K562 (cell line): ENCODE results near the gene TWSG1. TPM values are rescaled to one million over a fixed set of nuclear protein-coding genes. Genes with fewer than 3 reads are reported as not detected.
A peak's percentile ranks its signal among the peaks of the same experiment; 100 is the strongest.

Experiments used
- ATAC-seq: fragments of 200-7000 bp; cut with Tn5 transposase; 3 replicates; pipeline ENCODE4 v1.9.1; 2020; ENCODE audit warnings: moderate library complexity
- BruUV-seq: library from RNA; stranded (reverse); fragments of 400-500 nt; replicated peaks from 2 replicates; lab custom pipeline; 2021; lab: Mats Ljungman, UMichigan
- CTCF ChIA-PET: fragments of 300-600 bp; formaldehyde crosslinking; extraction: SDS; loops from one replicate; lab custom pipeline; 2021; ENCODE audit warnings: low intra/inter-chr PET ratio; lab: Yijun Ruan, JAX
- POLR2A ChIA-PET: fragments of 300-600, 350-650 bp; sonication (Branson Sonifier 250); formaldehyde crosslinking; extraction: SDS; loops from one replicate; lab custom pipeline; 2021; ENCODE audit warnings: antibody characterized with exemption, inconsistent platforms; lab: Yijun Ruan, JAX
- DNase-seq, 4 experiments: peaks; one replicate each; pipeline versions ENCODE4 v3.0.0 to v3.0.0-alpha.2; 2011 to 2018; ENCODE audit warnings: low spot score in 3 of 4, mixed read lengths in 3 of 4; ENCODE audit errors: extremely low read depth in 1 of 4
- FAIRE-seq: peaks from 2 replicates; lab custom pipeline; 2011; peaks lifted over from hg19 to GRCh38; lab: Jason Lieb, UNC
- H2AFZ ChIP-seq: 2 replicates; pipeline ENCODE4 v1.6.0; 2011; ENCODE audit warnings: low read depth, low read length, control low read depth, inconsistent platforms
- H3K27ac ChIP-seq: fragments of 200-600 bp; 3 replicates; pipeline ENCODE4 v1.8.0; 2011; ENCODE audit warnings: low read depth, mild to moderate bottlenecking, control low read depth, inconsistent platforms, low read length, moderate library complexity, mixed read lengths; ENCODE audit errors: extremely low read depth
- H3K27me3 ChIP-seq, 2 experiments: fragments of 300-600 bp in 1 of 2; 2 replicates in 1 of 2; 3 replicates in 1 of 2; pipeline versions ENCODE4 v1.6.0 to v1.8.0; 2011; ENCODE audit warnings: inconsistent platforms in 2 of 2, low read length in 2 of 2, mild to moderate bottlenecking in 1 of 2, mixed read lengths in 1 of 2, moderate library complexity in 1 of 2; ENCODE audit not compliant: control insufficient read depth in 2 of 2, insufficient read depth in 2 of 2
- H3K36me3 ChIP-seq: fragments of 300-600 bp; 3 replicates; pipeline ENCODE4 v1.8.0; 2011; ENCODE audit warnings: mild to moderate bottlenecking, low read length, inconsistent platforms; ENCODE audit not compliant: control insufficient read depth, insufficient read depth
- H3K4me1 ChIP-seq, 2 experiments: fragments of 200-600 bp in 1 of 2; replicated peaks in 1 of 2; 2 replicates in 1 of 2; 3 replicates in 1 of 2; pipeline versions ENCODE4 v1.5.1 to v1.8.0; 2011; ENCODE audit warnings: inconsistent platforms in 2 of 2, low read length in 2 of 2, mild to moderate bottlenecking in 1 of 2, mixed read lengths in 1 of 2, moderate library complexity in 1 of 2; ENCODE audit not compliant: control insufficient read depth in 2 of 2, insufficient read depth in 2 of 2
- H3K4me2 ChIP-seq: 2 replicates; pipeline ENCODE4 v1.6.1; 2011; ENCODE audit warnings: low read length, control low read depth, inconsistent platforms, mixed read lengths; ENCODE audit not compliant: insufficient read depth
- H3K4me3 ChIP-seq: fragments of 200-600 bp; sonication (generic), shearing (Covaris generic); 2 replicates; pipeline ENCODE4 v1.5.1; 2016; ENCODE audit warnings: control low read depth, inconsistent platforms
- H3K79me2 ChIP-seq: fragments of 200-600 bp; 3 replicates; pipeline ENCODE4 v1.8.0; 2011; ENCODE audit warnings: low read length, inconsistent platforms; ENCODE audit not compliant: control insufficient read depth, insufficient read depth
- H3K9ac ChIP-seq, 2 experiments: 2 replicates each; pipeline versions ENCODE4 v1.6.0 to v1.6.1; 2011; ENCODE audit warnings: low read depth in 2 of 2, low read length in 2 of 2, control low read depth in 1 of 2, inconsistent platforms in 1 of 2, mild to moderate bottlenecking in 1 of 2, mixed read lengths in 1 of 2; ENCODE audit not compliant: insufficient read depth in 1 of 2
- H3K9me1 ChIP-seq: one replicate; pipeline ENCODE4 v1.6.0; 2011; ENCODE audit warnings: inconsistent platforms, mild to moderate bottlenecking, low read length, moderate library complexity; ENCODE audit not compliant: control insufficient read depth, insufficient read depth
- H3K9me3 ChIP-seq: replicated peaks from 2 replicates; pipeline ENCODE4 v1.5.1; 2011; ENCODE audit warnings: low read depth, low read length, inconsistent platforms; ENCODE audit not compliant: control insufficient read depth, insufficient read depth
- H4K20me1 ChIP-seq: replicated peaks from 2 replicates; pipeline ENCODE4 v1.6.1; 2011; ENCODE audit warnings: low read length, inconsistent platforms, mixed read lengths; ENCODE audit not compliant: control insufficient read depth, insufficient read depth
- KAT7 ChIP-seq: sonication (generic); formaldehyde crosslinking; IDR thresholded peaks from 2 replicates; pipeline ENCODE4 v1.8.0; 2022; ENCODE audit warnings: missing genetic modification reagents, mild to moderate bottlenecking, borderline replicate concordance
- NR1H2 ChIP-seq: sonication (generic); formaldehyde crosslinking; IDR thresholded peaks from 2 replicates; pipeline ENCODE4 v1.4.0; 2020; ENCODE audit warnings: mild to moderate bottlenecking, missing genetic modification reagents
- POLR2AphosphoS5 ChIP-seq: IDR thresholded peaks from 2 replicates; pipeline ENCODE4 v1.6.1; 2011; ENCODE audit warnings: mild to moderate bottlenecking, low read depth, low read length, moderate library complexity; ENCODE audit not compliant: control insufficient read depth, insufficient read depth
- STAT5B ChIP-seq: fragments of 250-450 bp; sonication (Bioruptor Pico); IDR thresholded peaks from 2 replicates; pipeline ENCODE4 v1.8.0; 2021; ENCODE audit warnings: mild to moderate bottlenecking, inconsistent platforms
- ZBTB1 ChIP-seq: sonication (generic); formaldehyde crosslinking; IDR thresholded peaks from 2 replicates; pipeline ENCODE4 v1.8.1; 2023; ENCODE audit warnings: missing genetic modification reagents, low read depth, mild to moderate bottlenecking, borderline replicate concordance
- WGBS: fragments of 100-300 bp; shearing (Covaris generic); methylation state at CpG from one replicate; pipeline ENCODE4 v1.1.6; 2016; ENCODE audit warnings: low coverage, mixed read lengths; ENCODE audit not compliant: insufficient coverage; ENCODE audit errors: missing lambda C conversion rate; 5-methylcytosine and 5-hydroxymethylcytosine counted together
- in situ Hi-C: fragments of 300-500 bp; cut with MboI; formaldehyde crosslinking; loops from 4 replicates; pipeline ENCODE4 v1.15.0; 2018; ENCODE audit warnings: inconsistent platforms, mixed read lengths
- intact Hi-C: fragments of 100-400 bp; cut with micrococcal nuclease; formaldehyde crosslinking; loops from 2 replicates; pipeline ENCODE4 v1.14.2; 2022
- polyA plus RNA-seq, 8 experiments: library from polyadenylated mRNA; depleted of rRNA in 4 of 8; stranded (reverse) in 5 of 8; unstranded in 3 of 8; fragments of >200 nt; fragmentation: Nextera tagmentation in 2 of 8; fragmentation: Illumina TruSeq in 1 of 8; extraction: Ambion mirVana in 2 of 8; extraction: Trizol in 1 of 8; gene quantifications; 2 replicates each; pipeline versions ENCODE4 v1.2.1 to v1.2.3, GENCODE V29; 2011 to 2014; ENCODE audit warnings: inconsistent platforms in 1 of 8, missing spikeins in 1 of 8
- total RNA-seq, 7 experiments: library from RNA; depleted of rRNA in 6 of 7; stranded (reverse); fragments of >200 nt in 6 of 7; fragmentation: Illumina TruSeq in 2 of 7; extraction: Trizol in 2 of 7; gene quantifications; 2 replicates each; pipeline versions ENCODE4 v1.2.1 to v1.2.3, GENCODE V29; 2011 to 2021; ENCODE audit warnings: low replicate concordance in 1 of 7
- TF ChIP-seq, protein P1 (sequence below): fragments of 250-450 bp; sonication (Bioruptor Pico); IDR thresholded peaks from 2 replicates; pipeline ENCODE4 v1.5.0; 2021; ENCODE audit warnings: mild to moderate bottlenecking, borderline replicate concordance
- TF ChIP-seq, protein P2 (sequence below): fragments of 450-650 bp; conservative IDR thresholded peaks from 2 replicates; pipeline ENCODE4 v1.6.1; 2016; ENCODE audit warnings: missing genetic modification characterization, low read depth, mild to moderate bottlenecking, control low read depth, missing compliant biosample characterization
- TF ChIP-seq, protein P3 (sequence below): fragments of 150-350 bp; conservative IDR thresholded peaks from 2 replicates; pipeline ENCODE4 v1.6.1; 2014; ENCODE audit warnings: low read length
- TF ChIP-seq, protein P4 (sequence below), 3 experiments: IDR thresholded peaks in 2 of 3; conservative IDR thresholded peaks in 1 of 3; 2 replicates each; pipeline ENCODE4 v1.5.1; 2011 to 2012; ENCODE audit warnings: low read length in 3 of 3, mild to moderate bottlenecking in 3 of 3, control low read depth in 2 of 3, improper control_type of control experiment in 1 of 3, inconsistent platforms in 1 of 3, low read depth in 1 of 3, mixed read lengths in 1 of 3, moderate library complexity in 1 of 3; ENCODE audit not compliant: insufficient read depth in 2 of 3

TWSG1 gene
- total and polyA plus RNA-seq, 9 of the 15 experiments (the other 6 are each of a cell fraction or from before 2014, with no cell fraction given), result 10.4 to 37.2 (median 25.1) TPM

DNA sequence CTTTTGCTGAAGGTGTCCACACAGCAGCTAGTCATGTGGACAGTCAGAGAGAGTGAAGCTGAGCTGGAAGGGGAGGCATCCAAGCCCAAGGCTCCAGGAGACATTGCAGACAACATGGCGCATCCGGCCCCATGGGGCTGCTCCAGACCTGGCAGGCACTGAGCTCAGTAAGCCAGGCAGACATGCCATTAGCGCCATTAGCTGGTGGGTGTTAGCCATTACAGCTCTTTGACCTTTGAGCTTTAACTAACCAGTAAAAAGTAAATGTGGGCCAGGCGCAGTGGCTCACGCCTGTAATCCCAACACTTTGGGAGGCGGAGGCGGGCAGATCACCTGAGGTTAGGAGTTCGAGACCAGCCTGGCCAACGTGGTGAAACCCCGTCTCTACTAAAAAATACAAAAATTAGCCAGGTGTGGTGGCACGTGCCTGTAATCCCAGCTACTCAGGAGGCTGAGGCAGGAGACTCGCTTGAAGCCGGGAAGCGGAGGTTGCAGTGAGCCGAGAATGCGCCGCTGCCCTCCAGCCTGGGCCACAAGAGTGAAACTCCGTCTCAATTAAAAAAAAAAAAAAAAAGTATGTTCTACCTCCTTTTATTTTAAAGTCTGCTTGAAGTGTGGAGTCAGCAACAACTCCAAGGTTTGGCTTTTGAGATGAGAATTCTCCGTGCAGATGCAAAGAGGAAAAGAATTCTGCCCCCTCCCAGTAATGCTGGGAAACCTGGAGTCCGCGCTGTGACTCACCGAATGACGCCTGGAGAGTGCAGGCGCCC is 69.4 kb downstream of the TWSG1 start:
- no peaks in the 10 kb centered on the region for H3K9me1 ChIP-seq
- intact Hi-C loops, result loop anchor here (2.0 kb wide), 1 partner anchor 71 kb away; the partner anchor contains the start of gene RALBP1
- peak overlapping the region; percentile 86 for H3K4me2 ChIP-seq
- peak overlapping the region; percentile 60 to 79 for H3K9ac ChIP-seq
- peaks cover 21% of the 10 kb centered on the region in 2 experiments; a peak in 4 of 5 replicates for H3K4me1 ChIP-seq
- peak overlapping the region; percentile 89 for H3K27ac ChIP-seq
- ChIA-PET POLR2A (interaction anchor here (0.6 to 3.0 kb wide), 4 partner anchors 12 to 443 kb away, joined by 3 to 13 read pairs (median 4); no protein-coding TSS in a partner anchor), CTCF (no interaction called here)
- DNase-seq (peak in 2 of 4 experiments; percentile 42 to 59), ATAC-seq (peak; percentile 58), FAIRE-seq (no peak)
- H3K36me3 ChIP-seq, result peaks cover 8% of the 10 kb centered on the region; the same call in 1 of the 3 replicates
- TSS peak; percentile 81 for BruUV-seq
- no peaks in the 10 kb centered on the region for H3K79me2 ChIP-seq
- H3K9me3 ChIP-seq, result no peaks in the 10 kb centered on the region; the same call in 1 of the 2 replicates
- WGBS, result 64% methylated on average over 24 of the region's 24 CpGs
- peak overlapping the region; percentile 22; the same call in 1 of the 2 replicates for H3K4me3 ChIP-seq
- H3K27me3 ChIP-seq, result no peaks in the 10 kb centered on the region
- H2AFZ ChIP-seq, result peak overlapping the region; percentile 98
- in situ Hi-C loops, result no loop called here
- H4K20me1 ChIP-seq, result no peaks in the 10 kb centered on the region
- TF ChIP-seq, protein P1, sequence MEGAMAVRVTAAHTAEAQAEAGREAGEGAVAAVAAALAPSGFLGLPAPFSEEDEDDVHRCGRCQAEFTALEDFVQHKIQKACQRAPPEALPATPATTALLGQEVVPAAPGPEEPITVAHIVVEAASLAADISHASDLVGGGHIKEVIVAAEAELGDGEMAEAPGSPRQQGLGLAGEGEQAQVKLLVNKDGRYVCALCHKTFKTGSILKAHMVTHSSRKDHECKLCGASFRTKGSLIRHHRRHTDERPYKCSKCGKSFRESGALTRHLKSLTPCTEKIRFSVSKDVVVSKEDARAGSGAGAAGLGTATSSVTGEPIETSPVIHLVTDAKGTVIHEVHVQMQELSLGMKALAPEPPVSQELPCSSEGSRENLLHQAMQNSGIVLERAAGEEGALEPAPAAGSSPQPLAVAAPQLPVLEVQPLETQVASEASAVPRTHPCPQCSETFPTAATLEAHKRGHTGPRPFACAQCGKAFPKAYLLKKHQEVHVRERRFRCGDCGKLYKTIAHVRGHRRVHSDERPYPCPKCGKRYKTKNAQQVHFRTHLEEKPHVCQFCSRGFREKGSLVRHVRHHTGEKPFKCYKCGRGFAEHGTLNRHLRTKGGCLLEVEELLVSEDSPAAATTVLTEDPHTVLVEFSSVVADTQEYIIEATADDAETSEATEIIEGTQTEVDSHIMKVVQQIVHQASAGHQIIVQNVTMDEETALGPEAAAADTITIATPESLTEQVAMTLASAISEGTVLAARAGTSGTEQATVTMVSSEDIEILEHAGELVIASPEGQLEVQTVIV (CRISPR knock-in tag), result no peak
- no peak for TF ChIP-seq ZBTB1 (CRISPR knock-in tag)
- TF ChIP-seq KAT7 (CRISPR knock-in tag), result no peak
- TF ChIP-seq POLR2AphosphoS5, result no peak
- TF ChIP-seq, protein P2, sequence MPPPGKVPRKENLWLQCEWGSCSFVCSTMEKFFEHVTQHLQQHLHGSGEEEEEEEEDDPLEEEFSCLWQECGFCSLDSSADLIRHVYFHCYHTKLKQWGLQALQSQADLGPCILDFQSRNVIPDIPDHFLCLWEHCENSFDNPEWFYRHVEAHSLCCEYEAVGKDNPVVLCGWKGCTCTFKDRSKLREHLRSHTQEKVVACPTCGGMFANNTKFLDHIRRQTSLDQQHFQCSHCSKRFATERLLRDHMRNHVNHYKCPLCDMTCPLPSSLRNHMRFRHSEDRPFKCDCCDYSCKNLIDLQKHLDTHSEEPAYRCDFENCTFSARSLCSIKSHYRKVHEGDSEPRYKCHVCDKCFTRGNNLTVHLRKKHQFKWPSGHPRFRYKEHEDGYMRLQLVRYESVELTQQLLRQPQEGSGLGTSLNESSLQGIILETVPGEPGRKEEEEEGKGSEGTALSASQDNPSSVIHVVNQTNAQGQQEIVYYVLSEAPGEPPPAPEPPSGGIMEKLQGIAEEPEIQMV (tag), result no peak
- TF ChIP-seq STAT5B (CRISPR knock-in tag), result no peak
- TF ChIP-seq, protein P3, sequence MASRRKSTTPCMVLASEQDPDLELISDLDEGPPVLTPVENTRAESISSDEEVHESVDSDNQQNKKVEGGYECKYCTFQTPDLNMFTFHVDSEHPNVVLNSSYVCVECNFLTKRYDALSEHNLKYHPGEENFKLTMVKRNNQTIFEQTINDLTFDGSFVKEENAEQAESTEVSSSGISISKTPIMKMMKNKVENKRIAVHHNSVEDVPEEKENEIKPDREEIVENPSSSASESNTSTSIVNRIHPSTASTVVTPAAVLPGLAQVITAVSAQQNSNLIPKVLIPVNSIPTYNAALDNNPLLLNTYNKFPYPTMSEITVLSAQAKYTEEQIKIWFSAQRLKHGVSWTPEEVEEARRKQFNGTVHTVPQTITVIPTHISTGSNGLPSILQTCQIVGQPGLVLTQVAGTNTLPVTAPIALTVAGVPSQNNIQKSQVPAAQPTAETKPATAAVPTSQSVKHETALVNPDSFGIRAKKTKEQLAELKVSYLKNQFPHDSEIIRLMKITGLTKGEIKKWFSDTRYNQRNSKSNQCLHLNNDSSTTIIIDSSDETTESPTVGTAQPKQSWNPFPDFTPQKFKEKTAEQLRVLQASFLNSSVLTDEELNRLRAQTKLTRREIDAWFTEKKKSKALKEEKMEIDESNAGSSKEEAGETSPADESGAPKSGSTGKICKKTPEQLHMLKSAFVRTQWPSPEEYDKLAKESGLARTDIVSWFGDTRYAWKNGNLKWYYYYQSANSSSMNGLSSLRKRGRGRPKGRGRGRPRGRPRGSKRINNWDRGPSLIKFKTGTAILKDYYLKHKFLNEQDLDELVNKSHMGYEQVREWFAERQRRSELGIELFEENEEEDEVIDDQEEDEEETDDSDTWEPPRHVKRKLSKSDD, result no peak
- no peak for TF ChIP-seq NR1H2
- TF ChIP-seq, protein P4, sequence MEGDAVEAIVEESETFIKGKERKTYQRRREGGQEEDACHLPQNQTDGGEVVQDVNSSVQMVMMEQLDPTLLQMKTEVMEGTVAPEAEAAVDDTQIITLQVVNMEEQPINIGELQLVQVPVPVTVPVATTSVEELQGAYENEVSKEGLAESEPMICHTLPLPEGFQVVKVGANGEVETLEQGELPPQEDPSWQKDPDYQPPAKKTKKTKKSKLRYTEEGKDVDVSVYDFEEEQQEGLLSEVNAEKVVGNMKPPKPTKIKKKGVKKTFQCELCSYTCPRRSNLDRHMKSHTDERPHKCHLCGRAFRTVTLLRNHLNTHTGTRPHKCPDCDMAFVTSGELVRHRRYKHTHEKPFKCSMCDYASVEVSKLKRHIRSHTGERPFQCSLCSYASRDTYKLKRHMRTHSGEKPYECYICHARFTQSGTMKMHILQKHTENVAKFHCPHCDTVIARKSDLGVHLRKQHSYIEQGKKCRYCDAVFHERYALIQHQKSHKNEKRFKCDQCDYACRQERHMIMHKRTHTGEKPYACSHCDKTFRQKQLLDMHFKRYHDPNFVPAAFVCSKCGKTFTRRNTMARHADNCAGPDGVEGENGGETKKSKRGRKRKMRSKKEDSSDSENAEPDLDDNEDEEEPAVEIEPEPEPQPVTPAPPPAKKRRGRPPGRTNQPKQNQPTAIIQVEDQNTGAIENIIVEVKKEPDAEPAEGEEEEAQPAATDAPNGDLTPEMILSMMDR (IDR thresholded peaks at IDR 0.05 in 2 of 3, conservative IDR thresholded peaks at IDR 0.05 in 1 of 3; ENCODE audit: insufficient read depth in 2 of 3, low read depth in 1 of 3, low read length in 3 of 3), result peak; percentile 39 to 57 (median 48)
